Measurements from ENCODE around the gene DGKI.
"Not testable (repeated sequence)": the region's sequence is repeated elsewhere in the genome, so short reads cannot be mapped to it uniquely, and the experiment has no call there.

DGKI gene

DNA sequence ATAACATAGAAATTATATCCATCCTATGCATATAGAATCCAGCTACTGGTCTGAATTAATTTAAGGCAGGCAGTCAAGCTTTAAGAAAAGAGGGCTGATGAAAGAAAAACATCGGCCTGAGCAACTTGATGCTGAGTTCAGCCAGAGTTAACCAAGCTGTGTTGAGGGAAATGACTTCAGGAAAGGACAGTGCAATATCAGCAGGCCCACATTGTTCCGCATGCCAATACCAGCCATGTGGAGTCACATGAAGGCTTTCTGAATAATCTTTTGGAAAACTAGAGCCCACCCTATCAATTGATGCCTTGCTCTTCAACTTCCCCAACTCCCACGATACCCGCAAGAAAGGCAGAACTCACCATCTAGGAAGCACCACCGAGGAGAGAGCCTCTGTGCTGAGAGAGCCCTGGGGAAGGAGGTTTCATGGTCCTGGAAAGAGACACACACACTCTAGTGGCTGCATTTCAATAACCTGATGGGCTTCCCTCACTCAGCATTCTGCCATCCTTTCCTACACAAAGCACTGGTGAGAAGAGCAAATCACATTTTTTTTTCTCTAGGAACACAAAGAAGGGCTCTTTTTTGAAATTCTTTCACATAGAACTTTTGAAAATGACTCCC, 377.5 kb downstream of the DGKI start:
- DNase-seq (ENCODE audit: low read depth) = no peak

DNA sequence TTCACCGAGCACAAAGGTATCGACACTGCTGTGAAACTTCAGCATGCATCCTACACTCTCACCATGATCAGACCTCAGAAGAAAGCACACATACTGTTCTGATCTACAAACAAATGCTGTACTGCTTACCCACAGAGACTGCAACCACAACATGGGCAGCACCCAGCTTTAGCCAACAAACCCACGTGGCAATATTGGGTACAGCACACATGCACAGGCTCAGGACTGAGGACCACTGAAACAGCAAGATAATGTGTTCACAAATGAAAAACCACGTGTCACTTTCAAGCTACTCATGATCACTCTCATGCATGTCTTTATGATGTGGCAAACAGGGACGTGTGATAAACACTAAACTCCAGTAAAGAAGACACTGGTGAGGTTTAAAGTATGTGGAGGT, 383.9 kb downstream of the DGKI start:
- no peak for DNase-seq (ENCODE audit: low read depth)

DNA sequence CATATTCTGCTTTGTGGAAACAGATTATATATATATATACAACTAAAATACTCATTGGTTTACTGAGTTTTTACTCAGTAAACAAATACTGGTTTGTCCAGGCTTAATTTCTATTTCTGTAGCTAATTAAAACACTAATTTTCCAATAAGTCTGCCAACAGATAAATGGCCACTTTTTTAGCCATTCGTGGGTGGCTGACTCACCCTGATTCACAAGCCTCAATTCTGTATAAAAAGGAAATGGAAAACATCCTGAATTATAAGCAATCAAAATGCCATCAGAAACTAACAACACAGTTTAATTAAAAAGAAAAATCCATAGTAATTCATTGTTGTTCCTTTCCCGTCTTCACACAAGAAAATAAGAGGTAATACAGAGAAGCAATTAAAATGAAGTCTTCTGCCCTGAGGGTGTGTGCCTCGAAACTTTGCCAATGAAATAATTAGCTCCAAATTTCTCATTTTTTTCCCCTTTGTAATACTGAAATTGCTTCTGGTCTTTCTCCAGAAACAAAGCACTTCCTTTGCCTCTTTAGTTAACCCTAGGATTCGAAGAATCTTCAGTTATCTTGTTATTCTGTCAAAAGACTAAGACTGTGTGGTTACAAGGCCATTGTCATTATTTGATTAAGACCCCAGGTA, 384.6 kb downstream of the DGKI start:
- peak; percentile 52 for DNase-seq (ENCODE audit: low read depth)

DNA sequence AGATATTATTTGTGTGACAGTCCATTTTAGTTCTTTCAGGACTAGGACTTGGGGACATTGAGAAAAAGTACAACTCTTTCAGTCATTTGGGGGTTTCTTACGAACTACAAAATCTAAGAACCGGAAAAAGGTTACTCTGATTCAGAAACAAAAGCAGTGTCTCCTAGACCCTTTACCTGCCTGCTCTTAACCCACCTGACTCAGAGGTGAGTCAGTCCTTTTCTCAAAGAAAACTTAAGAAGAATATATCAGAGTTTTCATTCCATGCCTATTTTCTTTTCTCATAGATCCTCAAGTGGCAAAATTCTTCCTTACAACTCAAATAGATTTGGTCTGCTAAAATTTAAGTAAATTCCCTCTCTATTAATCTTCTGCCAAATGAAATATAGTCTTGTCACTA, 388.4 kb downstream of the DGKI start:
- no peak for DNase-seq (ENCODE audit: low read depth)

DNA sequence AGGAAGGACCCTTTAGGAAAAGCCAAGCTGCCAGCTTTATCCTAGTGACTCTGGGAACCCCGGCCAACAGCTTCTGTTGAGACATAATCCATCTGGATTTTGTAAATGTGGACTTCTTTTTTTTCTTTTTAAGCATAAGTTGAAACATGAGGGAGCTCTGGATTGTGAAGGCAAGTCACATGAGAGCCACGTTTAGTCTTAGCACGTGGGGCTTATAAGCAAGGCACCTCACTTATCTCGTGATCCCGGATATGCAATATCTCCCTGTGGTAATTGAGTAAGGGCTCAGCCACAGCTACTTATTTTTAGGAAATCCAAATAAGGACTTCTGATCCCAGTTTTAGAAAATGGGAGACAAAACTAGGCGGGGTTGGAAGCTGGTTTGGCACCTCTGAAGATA, 392.0 kb downstream of the DGKI start:
- DNase-seq (ENCODE audit: low read depth) = peak; percentile 60

DNA sequence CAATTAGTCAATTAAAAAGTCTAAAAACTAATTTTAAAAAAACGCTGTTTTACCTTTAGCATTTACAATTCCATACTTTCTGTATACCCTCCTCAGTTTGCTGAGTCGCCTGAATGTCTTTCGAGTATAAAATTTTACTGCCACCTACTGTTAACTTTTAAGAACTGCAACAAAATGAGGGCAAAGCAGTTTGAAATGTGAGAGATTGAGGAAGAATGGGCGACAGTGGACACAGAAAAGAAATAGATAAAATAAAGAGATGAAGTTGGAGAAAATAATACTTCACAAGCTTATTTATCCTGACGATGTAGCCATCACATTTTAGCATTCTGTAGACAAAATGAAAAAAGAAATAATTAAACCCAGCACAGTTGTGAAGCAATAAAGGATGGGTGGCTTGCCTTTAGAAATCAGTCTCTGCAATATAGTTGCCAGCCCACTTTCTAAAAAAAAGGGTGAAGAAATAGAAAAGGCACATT, 392.5 kb downstream of the DGKI start:
- peak; percentile 47 for DNase-seq (ENCODE audit: low read depth)

DNA sequence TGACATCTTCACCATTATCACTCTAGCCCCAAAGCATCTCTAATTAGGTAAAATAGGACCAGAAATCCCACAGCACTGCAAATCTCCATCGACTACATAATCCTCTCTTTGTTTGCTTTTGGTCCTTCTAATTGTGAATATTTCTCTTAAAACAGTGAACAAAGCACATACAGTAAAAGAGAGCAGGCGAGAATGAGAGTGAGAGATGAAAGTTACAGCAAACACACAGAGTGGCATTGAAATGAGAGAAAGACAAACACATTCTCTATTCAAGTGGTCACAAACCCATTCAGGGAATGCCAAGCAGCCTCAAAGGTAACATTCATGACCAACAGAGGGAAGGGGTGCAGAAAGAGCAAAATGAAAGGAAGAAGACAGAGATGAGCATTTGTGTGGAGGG, 393.4 kb downstream of the DGKI start:
- DNase-seq (ENCODE audit: low read depth) = no peak

DNA sequence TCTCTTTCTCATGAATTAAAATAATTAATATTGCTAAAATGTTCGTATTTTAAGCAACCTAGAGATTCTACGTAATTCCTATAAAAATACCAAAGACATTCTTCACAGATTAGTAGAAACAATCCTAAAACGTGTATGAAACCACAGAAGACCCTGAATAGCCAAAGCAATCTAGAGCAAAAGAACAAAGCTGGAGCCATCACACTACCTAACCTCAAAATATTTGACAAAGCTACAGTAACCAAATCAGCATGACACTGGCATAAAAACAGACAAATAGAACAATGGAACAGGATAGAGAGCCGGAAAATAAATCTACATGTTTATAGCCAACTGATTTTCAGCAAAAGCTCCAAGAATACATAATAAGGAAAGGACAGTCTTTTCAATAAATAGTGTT, 397.8 kb downstream of the DGKI start:
- DNase-seq (ENCODE audit: low read depth) = no peak

DNA sequence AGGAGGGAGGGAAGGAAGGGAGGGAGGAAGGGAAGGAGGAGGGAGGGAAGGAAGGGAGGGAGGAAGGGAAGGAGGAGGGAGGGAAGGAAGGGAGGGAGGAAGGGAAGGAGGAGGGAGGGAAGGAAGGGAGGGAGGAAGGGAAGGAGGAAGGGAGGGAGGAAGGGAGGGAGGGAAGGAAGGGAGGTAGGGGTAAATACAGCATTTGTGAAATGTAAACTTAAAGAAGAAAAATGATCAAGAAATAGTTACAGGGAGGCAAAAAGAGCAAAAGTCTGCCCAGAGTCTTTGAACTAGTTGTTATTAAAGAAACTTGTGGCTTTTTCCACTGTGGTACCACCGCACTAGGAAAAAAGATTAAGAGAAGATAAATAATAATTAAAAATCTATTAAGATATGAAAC, 398.2 kb downstream of the DGKI start:
- not testable (repeated sequence) for DNase-seq (ENCODE audit: low read depth)

DNA sequence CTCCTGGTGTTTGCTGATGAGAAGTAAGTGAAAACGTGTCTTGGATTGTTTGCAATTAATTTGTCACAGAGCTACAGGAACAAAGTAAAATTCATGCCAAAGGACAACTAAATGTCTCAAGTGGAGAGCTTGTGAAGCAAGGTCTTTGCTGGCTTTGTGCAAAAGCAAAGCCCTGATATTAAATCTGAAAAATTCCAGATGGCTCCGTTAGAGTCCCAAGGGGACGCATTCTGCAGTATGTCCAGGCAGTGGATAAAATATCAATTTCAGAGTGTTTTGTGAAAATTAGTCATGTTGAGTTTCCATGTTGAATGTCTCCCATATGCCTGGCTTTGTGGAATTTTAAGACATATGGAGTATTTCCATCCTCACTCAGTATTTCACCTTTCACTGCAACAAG, 400.7 kb downstream of the DGKI start:
- no peak for DNase-seq (ENCODE audit: low read depth)

DNA sequence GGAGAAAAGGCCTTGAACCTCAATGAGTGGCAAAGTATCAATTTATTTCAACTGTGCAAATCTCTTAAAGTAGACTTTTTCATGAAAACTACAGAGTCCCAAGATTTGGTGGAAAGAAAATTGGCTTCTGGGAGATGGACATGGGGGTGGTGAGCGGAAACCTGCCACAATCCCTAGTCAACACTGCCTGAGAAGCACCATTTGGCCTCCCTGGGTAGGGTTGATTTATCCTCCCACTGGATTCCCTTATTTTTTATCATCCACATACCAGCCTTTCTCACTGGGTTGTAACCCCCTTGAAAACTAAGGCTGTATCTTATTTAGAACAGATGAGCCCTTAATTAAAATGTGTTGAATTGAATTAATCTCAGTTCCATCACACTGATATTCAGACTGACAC, 401.5 kb downstream of the DGKI start:
- DNase-seq (ENCODE audit: low read depth) = no peak

DNA sequence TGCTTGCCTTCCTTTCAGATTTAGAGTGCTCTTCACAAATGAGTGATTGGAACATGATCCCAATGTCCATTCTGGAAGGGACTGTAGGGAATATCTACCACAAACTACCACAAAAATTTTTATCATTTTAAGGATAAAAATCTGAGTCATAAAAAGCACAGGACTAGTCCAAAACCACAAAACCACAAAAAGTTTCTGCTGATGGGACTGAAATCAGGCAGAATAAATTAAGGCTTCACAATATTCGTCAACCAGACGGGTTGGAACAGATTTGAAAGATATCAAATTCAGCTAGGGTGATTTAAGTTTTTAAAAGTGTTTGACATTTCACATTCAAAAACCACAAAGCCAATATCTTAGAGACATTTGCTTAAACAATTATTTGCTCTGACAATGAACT, 403.2 kb downstream of the DGKI start:
- peak; percentile 82 for DNase-seq (ENCODE audit: low read depth)

DNA sequence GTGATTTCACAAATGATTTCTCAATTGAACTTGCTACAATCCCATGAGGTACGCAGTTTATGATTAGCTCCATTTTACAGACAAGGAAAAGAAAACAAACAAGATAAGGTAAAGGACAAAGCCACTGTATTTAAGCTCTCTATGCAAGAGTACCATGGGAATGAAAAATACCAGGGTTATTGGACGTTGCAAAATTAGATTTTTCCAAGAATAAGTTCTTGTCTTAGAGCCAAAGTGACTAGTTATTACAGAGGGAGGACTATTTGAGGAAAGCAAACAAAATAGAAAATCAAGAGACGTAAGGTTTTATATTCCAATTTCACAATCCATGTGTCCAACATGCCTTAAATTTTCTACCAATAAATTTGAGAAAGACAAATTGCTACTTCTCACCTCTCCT, 405.3 kb downstream of the DGKI start:
- DNase-seq (ENCODE audit: low read depth) = no peak

DNA sequence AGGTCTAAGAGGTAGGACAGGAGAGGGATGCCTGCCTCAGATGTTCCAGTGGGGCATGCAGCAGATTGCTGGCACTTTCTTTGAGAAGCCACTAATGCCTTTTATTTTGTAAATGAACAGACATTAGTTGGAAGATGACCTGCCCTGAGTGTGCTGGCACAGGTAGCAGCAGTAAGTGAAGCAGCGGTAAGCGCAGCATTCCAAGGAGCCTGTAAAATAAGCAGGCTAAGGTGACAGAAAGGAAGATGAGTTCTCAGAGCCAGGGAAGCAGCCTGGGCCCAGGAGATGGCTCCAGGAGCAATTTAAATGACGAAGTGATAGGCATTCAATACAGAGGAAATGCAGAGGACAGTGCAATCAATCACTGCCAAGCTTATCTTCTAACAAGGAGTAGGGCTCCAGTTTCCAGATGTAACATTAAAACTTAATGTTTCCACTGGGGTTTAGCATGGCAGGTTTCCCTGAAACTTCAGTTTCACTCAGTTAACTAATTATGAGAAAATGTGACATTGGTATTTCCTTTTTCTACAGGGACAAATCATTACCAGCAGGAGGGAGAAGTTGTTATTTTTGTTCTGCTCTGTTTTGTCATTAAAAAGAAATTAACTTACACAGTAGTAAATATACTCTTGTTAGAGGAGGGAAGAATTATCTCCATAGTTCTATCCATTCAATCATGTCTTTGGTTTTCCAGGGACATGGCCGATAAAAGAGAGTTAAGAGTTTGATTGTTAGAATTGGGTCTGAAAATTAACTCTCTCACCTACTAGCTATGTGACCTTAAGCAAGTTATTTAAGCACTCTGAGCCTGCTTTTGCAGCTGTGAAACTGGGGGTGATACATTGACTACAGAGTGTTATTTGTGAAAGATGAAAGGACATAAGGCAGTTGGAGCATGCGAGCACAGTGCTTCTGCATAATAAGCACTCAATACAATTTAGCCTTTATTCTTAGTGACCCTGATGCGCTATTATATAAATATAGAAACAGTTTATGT, 406.6 kb downstream of the DGKI start:
- DNase-seq (ENCODE audit: low read depth) = no peak

DNA sequence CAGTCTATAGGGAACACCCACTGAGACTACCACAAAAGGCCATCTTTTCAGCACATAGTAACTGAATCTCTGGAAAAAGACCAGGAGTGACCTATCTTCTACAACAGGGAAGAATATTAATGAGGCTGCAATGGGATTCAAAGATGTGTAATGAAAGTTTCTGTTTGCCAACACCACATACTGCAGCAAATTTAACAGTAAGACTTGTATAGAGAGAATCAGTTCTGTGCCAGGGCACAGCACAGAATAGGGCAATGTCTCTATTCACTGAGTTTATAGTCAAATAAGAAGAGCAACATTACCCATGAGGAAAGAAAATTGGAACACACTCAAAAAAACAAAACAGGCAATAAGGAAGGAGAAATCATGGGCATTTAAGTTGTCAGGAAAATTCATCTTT, 411.8 kb downstream of the DGKI start:
- DNase-seq (ENCODE audit: low read depth) = no peak

DNA sequence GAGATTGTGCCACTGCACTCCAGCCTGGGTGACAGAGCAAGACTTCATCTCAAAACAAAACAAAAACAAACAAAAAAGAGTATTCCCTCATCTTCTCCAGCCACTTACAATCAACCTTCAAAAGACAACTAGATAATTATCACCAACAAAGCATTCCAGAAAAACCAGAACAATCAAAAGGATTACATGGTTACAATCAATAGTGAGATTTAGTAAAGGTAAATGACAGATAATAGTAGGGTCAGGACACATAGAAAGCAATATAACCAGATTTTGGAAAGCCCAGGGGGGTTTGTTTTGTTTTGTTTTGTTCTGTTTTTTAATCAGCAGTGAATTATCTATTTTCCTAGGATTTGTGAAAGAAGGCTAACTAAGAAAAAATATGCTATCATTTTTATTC, 412.2 kb downstream of the DGKI start:
- no peak for DNase-seq (ENCODE audit: low read depth)

DNA sequence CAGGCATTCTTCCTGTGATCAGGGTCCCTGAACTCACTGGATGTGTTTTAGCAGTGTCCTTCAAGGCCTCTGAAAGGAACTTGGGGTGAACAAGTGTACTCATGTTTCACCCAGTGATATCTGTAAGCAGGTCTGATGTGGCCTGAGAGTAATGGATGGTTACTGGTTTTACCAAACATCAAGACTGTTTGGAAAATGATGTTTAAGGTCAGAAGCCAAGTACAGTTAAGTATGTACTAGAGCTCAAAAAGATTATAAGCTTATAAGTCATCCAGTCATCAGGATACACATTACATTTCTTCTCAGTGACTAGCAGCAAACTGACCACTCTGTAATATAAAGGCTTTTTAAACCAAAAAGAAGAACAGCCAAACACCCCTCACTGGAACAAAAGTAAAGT, 423.5 kb downstream of the DGKI start:
- DNase-seq (ENCODE audit: low read depth) = peak; percentile 91

DNA sequence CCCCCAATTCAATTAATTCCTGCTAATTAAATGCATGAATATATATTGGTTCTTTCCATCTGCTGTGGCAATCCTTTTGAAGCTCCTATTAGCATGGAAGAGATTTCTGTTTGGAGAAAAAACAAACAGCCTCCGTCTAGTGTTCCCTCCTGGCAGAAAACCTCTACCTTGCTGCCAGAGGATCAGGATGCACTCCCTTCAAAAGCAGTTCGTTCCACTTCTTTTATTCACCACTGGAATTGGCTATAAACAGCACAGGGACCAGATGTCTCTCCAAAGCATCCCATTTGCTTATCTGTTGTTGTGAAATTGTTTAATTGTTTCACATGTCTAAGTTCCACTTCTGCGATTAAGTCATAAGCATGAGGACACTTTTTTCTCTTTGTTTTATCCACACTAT, 425.4 kb downstream of the DGKI start:
- peak; percentile 22 for DNase-seq (ENCODE audit: low read depth)

DNA sequence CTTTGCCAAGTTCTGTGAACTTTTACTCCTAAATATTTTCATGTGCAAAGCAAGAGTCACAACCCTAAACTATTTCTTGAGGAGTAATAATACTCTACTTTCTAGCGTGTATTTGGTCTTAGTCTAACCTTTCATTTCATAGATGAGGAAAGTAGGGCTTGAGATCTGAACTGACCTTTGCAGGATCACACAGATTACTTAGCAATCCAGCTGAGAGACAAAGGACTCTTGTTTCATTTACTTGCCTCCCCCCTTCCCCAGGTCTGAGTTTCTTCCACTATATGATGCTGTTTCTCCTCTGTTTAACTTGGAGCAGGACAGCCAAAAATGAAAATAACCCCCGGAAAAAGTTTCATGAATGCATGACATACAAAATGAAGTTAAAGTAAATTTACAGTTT, 427.9 kb downstream of the DGKI start:
- DNase-seq (ENCODE audit: low read depth) = no peak

DNA sequence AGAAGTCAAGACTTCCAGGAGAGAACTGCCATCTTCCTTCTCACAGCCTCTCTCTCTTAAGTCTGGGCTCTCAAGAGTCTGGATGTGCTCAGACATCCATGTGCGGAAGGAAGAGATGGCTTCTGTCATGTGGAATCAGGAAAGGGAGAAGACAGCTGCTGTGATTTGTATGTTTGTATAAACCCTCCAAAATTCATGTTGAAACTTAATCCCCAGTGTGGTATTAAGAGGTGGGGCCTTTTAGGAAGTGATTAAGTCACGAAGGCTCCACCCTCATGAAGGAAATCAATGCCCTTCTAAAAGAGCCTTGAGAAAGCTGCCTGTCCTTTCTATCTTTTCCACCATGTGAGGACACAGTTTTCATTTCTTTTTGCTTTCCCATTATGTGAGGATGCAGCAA, 429.3 kb downstream of the DGKI start:
- peak; percentile 4 for DNase-seq (ENCODE audit: low read depth)

DNA sequence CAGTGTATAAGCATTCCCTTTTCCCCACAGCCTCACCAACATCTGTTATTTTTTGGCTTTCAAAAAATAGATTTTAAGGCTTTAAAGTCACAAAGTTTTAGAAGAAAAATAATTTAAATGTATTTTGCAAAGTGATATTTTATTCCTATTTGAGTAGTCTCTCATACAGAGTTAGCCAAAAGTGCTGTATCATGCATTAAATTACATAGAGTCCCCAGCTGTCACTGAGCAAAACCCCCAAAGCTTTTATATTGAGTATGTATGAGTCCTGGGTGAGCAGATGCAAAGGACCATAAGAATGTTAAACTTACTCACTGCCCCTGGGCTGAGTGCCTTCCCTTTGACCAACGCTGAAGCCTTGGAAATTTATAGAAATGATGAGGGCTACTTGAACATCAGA, 432.9 kb downstream of the DGKI start:
- no peak for DNase-seq (ENCODE audit: low read depth)

DNA sequence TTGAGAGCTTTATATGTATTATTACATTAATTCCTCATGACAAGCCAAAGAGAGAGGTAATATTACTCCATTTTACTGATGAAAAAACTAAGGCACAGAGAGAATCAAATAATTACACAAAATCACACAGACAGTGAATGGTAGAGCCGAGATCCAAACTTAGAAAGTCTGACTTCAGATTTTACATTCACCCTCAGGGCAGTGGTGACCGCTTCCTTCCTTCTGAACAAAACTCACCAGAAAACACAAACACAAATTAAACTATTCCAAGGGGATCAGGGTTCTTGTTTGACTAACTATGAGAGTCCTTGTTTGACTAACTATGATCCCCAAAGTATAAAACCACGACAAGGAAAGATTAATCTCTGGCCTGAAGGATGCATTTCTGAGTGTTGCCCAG, 435.3 kb downstream of the DGKI start:
- no peak for DNase-seq (ENCODE audit: low read depth)

DNA sequence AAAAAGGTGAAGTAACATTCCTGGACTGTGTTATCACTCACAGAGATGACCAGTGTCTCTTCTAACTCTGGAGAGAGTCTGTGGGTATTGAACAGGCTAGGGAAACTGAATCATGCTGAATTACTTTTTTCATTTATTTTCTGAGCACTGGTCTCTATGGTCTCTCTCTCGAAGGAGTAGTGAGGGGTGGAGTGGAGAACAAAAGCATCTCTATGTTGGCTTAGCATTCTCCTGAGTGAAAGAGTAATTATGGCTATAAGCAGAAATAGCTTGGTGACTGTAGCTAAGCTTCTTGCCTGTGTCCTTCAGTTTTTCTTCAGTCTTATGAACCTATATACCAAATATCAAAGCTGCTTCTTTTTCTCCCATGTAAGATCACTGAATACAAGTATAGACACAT, 438.6 kb downstream of the DGKI start:
- DNase-seq (ENCODE audit: low read depth) = no peak
